HTR-8/SVneo (cell line): Measurements from ENCODE around the gene C5orf63.
"Not testable (repeated sequence)": the region's sequence is repeated elsewhere in the genome, so short reads cannot be mapped to it uniquely, and the experiment has no call there.

ENCODE experiments used
- DNase-seq: peaks from one replicate; pipeline ENCODE4 v3.0.0; 2011; ENCODE audit warnings: low spot score, mixed read lengths; ENCODE audit not compliant: insufficient read length
- FAIRE-seq: peaks from 2 replicates; lab custom pipeline; 2011; peaks lifted over from hg19 to GRCh38; lab: Jason Lieb, UNC

C5orf63 gene

GRCh38 chr5:127072861-127073846 is at the start of gene C5orf63:
Gene C5orf63 (minus strand): TSS chr5:127073502. CDS start chr5:127058995, 14,507 bp downstream.
- FAIRE-seq: no peak
- no peak for DNase-seq

DNA sequence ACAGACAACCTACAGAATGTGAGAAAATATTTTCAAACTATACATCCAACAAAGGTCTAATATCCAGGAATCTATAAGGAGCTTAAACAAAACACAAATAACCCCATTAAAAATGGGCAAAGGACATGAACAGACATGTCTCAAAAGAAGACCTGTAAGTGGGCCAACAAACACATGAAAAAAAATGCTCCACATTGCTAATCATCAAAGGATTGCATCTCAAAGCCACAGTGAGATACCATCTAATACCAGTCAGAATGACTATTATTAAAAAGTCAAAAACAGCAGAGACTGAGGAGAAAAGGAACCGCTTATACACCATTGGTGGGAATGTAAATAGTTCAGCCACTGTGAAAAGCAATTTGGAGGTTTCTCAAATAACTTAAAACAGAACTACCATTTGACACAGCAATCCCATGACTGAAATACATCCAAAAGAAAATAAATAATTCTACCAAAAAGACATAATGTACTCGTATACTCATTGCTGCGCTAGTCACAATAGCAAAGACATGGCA is 39.1 kb upstream of the C5orf63 start:
- FAIRE-seq: no peak
- no peak for DNase-seq

- no peak for FAIRE-seq
- no peak for DNase-seq
Observed at GRCh38 chr5:127111112-127111511, 37.8 kb upstream of the C5orf63 start.

GRCh38 chr5:127108624-127109260 is 35.4 kb upstream of the C5orf63 start:
- FAIRE-seq: not testable (repeated sequence)

DNA sequence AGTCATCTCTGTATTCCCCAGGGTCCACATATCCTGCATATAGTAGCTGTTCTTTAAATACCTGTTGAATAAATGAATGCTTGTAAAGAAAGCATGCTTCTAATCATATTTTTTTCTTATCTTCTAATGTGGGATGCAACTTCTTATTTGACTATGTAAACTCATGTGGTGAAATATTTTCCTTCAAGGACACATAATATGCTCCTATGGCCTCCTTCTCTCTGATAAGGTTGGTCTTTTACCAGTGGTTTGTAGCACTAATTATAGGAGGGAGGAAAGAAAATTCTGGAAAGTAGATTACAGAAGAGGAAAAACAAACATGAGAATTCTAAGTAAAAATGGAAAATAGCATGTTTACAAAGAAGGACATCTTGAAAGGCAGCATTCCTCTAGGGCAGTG is 28.6 kb upstream of the C5orf63 start:
- no peak for FAIRE-seq
- DNase-seq: no peak

More at GRCh38 chr5:127108624-127109260, 35.4 kb upstream of the C5orf63 start:
- not testable (repeated sequence) for DNase-seq

GRCh38 chr5:127101533-127101932 is 28.2 kb upstream of the C5orf63 start:
- DNase-seq (no peak), FAIRE-seq (no peak)

DNA sequence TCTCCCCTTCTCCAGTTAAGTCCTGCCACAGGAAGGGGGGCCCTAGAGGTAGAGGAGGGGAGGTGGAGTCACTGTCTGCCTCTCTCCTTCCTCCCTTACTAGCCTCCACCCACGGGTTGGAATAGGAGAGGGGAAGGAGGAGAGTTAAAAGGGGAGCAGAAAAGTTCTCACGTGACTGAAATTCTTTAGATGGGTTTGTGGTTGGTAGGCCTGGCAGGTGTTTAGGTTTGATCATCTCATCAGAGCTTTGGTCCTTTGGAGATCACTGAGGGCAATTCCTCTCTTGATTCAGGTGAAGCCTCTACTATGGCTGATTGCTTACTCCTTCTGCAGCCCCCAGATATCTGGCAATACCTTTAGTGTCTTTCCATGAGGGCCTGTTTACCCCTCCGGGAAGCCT is 24.9 kb upstream of the C5orf63 start:
- no peak for DNase-seq
- FAIRE-seq: no peak

GRCh38 chr5:127097278-127097677 is 24.0 kb upstream of the C5orf63 start:
- FAIRE-seq (no peak), DNase-seq (no peak)

DNA sequence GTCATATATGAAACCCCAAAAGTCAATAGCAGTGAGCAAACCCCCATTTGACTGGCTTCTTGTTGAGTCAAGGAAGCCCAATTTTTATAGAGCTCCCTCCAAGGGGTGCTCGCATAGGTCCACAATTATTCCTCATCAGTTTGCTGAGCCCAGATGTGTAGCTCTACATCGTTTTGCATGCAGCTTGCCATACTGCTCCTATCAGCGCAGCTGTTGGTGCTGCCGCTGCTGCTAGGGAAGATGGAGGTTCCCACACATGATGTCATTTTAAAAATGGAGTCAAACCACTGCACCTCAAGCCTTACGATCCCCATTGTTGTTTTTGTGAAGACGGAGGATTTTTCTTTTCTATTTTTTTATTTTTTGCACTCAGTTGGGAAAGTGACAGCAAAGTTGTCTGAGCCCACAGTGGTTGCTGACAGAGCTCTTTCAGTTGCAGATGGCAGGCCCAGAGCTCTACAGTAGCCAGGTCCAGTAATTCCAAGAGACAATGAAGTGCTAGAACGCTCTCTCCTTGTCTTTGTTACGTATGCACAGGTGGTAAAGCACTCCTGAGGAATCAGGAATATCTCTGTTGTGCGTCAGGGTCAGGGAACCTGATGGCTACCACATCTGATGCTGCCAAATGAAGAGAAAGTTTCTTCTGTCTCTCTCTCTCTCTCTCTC is 23.2 kb upstream of the C5orf63 start:
- no peak for DNase-seq
- FAIRE-seq: no peak

DNA sequence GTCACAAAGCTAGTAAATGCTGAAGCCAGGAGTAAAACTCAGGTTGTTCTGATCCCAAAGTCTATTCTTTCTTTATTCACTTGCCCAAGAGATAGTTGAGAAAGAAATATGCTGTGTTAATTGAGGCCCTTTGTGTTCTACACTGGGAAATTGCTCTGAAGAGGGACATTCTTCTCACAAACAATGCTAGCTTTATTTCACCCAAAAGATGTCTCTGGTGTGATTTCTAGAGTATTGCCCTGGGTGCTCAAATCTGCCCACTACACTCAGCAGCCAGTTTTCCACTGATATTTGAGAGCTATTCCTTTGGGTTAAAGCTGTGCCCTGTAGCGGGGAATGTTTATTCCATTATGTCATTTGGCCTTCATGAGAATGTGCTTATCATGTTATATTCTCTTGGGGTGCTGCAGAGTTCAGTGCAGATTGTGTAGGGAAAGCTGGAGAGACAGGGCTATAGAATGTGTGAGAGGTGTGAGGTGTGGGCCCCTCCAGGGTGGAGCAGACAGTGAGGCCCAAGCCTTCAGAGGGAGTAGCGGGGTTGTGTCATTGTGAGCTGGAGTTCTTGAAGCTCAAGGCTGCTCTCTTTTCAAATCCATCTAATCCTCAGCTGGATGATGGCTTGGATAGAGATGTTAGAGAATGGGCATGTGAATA is 21.0 kb upstream of the C5orf63 start:
- DNase-seq: no peak
- no peak for FAIRE-seq

DNA sequence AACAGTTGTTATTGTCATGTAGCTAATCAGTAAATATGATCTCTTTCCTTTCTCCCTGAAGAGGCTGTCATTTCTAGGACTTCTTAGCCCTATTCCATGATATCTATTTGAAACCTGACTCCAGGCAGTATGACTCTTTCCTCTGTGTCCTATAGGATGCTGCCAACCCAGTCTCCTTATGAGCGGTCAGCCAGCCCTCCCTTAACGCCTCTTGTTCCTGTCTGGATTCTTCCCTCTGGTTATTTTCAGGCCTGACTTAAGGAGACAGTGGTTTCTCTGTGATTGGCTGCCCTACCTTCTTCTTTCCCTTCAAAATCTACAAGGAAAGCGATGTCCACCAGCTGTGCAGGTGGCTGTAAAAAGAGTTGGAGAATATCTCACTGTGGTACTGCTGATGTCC is 19.4 kb upstream of the C5orf63 start:
- DNase-seq: peak; percentile 55
- peak; percentile 40 for FAIRE-seq

- FAIRE-seq (peak; percentile 4), DNase-seq (no peak)
Observed at GRCh38 chr5:127089191-127089590, 15.9 kb upstream of the C5orf63 start.

- peak; percentile 89 for FAIRE-seq
Observed at GRCh38 chr5:127088251-127088650, 14.9 kb upstream of the C5orf63 start.

DNA sequence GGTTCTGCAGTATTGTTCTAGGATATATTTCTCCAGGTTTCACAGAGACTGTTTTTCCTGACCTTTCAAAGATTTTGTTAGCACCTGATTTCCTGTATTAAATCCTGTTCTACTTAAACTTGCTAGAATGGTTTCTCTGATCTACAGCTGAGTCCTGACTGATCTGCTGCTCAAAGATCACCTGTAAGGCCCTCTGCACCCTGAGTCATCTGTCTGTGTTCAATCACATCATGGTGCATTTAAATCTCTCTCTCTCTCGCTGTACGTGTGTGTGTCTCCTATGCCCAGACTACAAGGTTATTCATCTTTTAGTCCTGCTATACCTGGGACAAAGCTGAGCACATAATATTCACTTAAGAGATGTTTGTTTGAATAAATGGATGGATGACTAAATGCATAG is 13.3 kb upstream of the C5orf63 start:
- FAIRE-seq (peak; percentile 69), DNase-seq (no peak)

More at GRCh38 chr5:127088251-127088650, 14.9 kb upstream of the C5orf63 start:
- peak; percentile 83 for DNase-seq

- no peak for FAIRE-seq
Observed at GRCh38 chr5:127085796-127086195, 12.5 kb upstream of the C5orf63 start.

DNA sequence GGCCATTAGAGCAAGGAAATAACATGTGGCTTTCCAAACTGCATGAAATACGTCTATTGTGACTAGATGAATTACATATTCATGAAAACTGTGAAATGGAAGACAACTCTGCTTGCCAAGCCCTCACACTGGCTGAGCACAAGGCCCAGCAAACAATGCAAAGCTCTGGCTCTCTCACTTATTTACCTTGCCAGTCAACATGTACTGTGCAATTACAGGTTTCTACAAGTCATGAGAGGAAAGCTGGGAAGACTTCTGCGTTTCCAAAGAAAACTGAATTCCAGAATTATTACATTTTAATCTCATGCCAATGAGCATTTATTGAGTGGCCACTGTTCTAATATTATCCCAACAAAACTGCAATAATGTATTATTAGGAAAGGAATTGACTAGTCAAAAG is 12.1 kb upstream of the C5orf63 start:
- DNase-seq (no peak), FAIRE-seq (no peak)

More at GRCh38 chr5:127085796-127086195, 12.5 kb upstream of the C5orf63 start:
- DNase-seq: no peak

GRCh38 chr5:127084656-127085055 is 11.4 kb upstream of the C5orf63 start:
- FAIRE-seq: no peak

GRCh38 chr5:127083711-127084110 is 10.4 kb upstream of the C5orf63 start:
- no peak for FAIRE-seq
- DNase-seq: no peak

More at GRCh38 chr5:127084656-127085055, 11.4 kb upstream of the C5orf63 start:
- DNase-seq: no peak

- no peak for DNase-seq
- FAIRE-seq: no peak
Observed at GRCh38 chr5:127079994-127080491, 6.7 kb upstream of the C5orf63 start.

GRCh38 chr5:127077366-127077765 is 4.1 kb upstream of the C5orf63 start:
- DNase-seq (no peak), FAIRE-seq (no peak)
